ENCODE measurements around the gene SPAG17. TPM values are rescaled to one million over a fixed set of nuclear protein-coding genes. Genes with fewer than 3 reads are reported as not detected.

The SPAG17 gene
- total and polyA plus RNA-seq, 2 of the 13 experiments (the other 11 are each of a cell fraction or from before 2014, with no cell fraction given) = not detected

DNA sequence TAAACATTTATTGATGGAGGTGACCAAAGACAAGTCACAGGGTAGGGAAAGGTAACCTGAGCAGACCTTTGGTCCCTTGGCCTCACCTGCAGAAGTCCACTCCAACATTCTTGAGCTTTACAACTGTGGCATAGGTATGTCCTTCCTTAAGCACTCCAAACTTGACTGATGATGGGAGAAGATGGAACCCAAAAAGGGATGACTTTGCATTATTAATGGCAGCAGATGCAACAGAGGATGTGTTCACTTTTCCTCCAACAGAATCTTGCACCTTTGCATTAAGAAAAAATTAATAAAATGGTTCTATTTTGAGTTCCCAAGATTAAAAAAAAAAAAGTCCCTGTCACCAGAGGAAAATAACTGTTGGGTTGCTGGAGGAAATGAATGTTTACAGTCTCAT lies 213.3 kb downstream of the SPAG17 start:
- H3K4me2 ChIP-seq (ENCODE audit: low read depth, low read length) = no peak overlapping the region

DNA sequence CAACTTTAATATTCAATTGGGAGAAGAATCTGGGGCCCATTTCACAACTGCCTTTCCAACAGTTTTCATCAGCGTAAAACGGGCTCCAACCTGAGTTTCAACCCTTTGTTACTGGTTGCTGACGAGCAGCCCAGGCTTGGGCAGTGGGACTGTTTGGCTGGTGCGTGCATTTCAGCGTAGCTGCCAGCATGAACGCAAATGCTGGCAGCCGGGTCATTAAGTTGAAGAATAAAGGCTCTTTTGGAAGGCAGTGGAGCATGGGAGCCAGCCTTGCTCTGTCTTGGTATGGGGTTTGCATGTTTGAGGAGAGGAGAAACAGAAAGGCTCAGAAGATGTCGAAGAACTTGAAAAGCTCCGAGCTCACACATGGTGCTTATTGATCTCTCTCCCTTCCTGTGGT lies 214.8 kb downstream of the SPAG17 start:
- Histone ChIP-seq H3K79me2 (ENCODE audit: insufficient read depth, low read length) (no peaks in the 10 kb centered on the region), H4K20me1 (ENCODE audit: insufficient read depth, low read length) (no peaks in the 10 kb centered on the region), H3K4me1 (ENCODE audit: insufficient read depth, low read length) (no peaks in the 10 kb centered on the region), H2AFZ (ENCODE audit: low read length) (no peak overlapping the region), H3K4me3 (replicated peaks in 1 of 3; ENCODE audit: insufficient read depth in 1 of 3, low read depth in 2 of 3, low read length in 3 of 3) (no peak overlapping the region), H3K9ac (ENCODE audit: insufficient read depth, low read depth, low read length) (no peak overlapping the region), H3K27ac (ENCODE audit: extremely low read length, insufficient read depth, low read length) (no peak overlapping the region), H3K4me2 (ENCODE audit: low read depth, low read length) (no peak overlapping the region), H3K36me3 (replicated peaks in 1 of 2; ENCODE audit: control insufficient read depth in 1 of 2, insufficient read depth in 2 of 2, low read length in 2 of 2) (0 out of 5 replicates have a peak, but pooled peaks cover 0 to 3% of the 10 kb centered on the region in 2 experiments), H3K9me3 (ENCODE audit: low read length) (no peaks in the 10 kb centered on the region), H3K27me3 (ENCODE audit: control insufficient read depth in 1 of 2, insufficient read depth in 2 of 2, low read length in 2 of 2) (no peaks in the 10 kb centered on the region)
- in situ Hi-C loops (cut with HindIII; ENCODE audit: extremely low pct_ligation_motif_present, low pct_unique_long_range_greater_than_20kb) = no loop called here
- no peak; the same call in 2 of the 3 replicates for ATAC-seq
- DNase-seq (ENCODE audit: low spot score) = no peak
- WGBS (ENCODE audit: low lambda C conversion rate) = 37% methylated on average over 8 of the region's 9 CpGs
- POLR2A ChIA-PET = no interaction called here
- TF ChIP-seq, protein P1, sequence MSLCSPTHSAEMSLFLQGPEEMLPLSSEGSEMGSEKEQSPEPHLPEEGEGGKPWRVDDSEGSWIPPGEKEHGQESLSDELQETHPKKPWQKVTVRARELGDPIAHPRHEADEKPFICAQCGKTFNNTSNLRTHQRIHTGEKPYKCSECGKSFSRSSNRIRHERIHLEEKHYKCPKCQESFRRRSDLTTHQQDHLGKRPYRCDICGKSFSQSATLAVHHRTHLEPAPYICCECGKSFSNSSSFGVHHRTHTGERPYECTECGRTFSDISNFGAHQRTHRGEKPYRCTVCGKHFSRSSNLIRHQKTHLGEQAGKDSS (CRISPR knock-in tag; IDR thresholded peaks at IDR 0.05; ENCODE audit: borderline replicate concordance, low read depth) = no peak
- no TSS peak for BruUV-seq (replicated peaks)
- intact Hi-C loops (cut with micrococcal nuclease; ENCODE audit: unreplicated experiment) = no loop called here
- CTCF ChIA-PET (ENCODE audit: low intra/inter-chr PET ratio, low total read pairs) = no interaction called here
- no peak for FAIRE-seq

More for the DNA sequence above, 213.3 kb downstream of the SPAG17 start:
- TF ChIP-seq NFE2L2 (IDR thresholded peaks at IDR 0.05; ENCODE audit: low read length) (peak; percentile 48; the same call in 1 of the 2 replicates), MAFK (conservative IDR thresholded peaks at IDR 0.05 in 1 of 2, IDR thresholded peaks at IDR 0.05 in 1 of 2; ENCODE audit: low read length in 2 of 2) (peak; percentile 48 to 62; a peak in 3 of 4 replicates), MAFF (IDR thresholded peaks at IDR 0.05; ENCODE audit: low read depth, low read length) (peak; percentile 50; the same call in 1 of the 2 replicates), ZNF33A (CRISPR knock-in tag; IDR thresholded peaks at IDR 0.05; ENCODE audit: borderline replicate concordance) (no peak)
- TF ChIP-seq, protein P2, sequence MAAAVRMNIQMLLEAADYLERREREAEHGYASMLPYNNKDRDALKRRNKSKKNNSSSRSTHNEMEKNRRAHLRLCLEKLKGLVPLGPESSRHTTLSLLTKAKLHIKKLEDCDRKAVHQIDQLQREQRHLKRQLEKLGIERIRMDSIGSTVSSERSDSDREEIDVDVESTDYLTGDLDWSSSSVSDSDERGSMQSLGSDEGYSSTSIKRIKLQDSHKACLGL (CRISPR knock-in tag; IDR thresholded peaks at IDR 0.05) = no peak
- ChIA-PET POLR2A (no interaction called here), CTCF (ENCODE audit: low intra/inter-chr PET ratio, low total read pairs) (no interaction called here)
- Histone ChIP-seq H3K79me2 (ENCODE audit: insufficient read depth, low read length) (no peaks in the 10 kb centered on the region), H3K27ac (ENCODE audit: extremely low read length, insufficient read depth, low read length) (no peak overlapping the region), H3K4me1 (ENCODE audit: insufficient read depth, low read length) (no peaks in the 10 kb centered on the region), H2AFZ (ENCODE audit: low read length) (no peak overlapping the region), H3K36me3 (replicated peaks in 1 of 2; ENCODE audit: control insufficient read depth in 1 of 2, insufficient read depth in 2 of 2, low read length in 2 of 2) (no peaks in the 10 kb centered on the region), H3K4me3 (replicated peaks in 1 of 3; ENCODE audit: insufficient read depth in 1 of 3, low read depth in 2 of 3, low read length in 3 of 3) (no peak overlapping the region), H4K20me1 (ENCODE audit: insufficient read depth, low read length) (no peaks in the 10 kb centered on the region), H3K9me3 (ENCODE audit: low read length) (no peaks in the 10 kb centered on the region), H3K27me3 (ENCODE audit: control insufficient read depth in 1 of 2, insufficient read depth in 2 of 2, low read length in 2 of 2) (no peaks in the 10 kb centered on the region), H3K9ac (ENCODE audit: insufficient read depth, low read depth, low read length) (no peak overlapping the region)
- no TSS peak for BruUV-seq (replicated peaks)
- intact Hi-C loops (cut with micrococcal nuclease; ENCODE audit: unreplicated experiment) (no loop called here), in situ Hi-C loops (cut with HindIII; ENCODE audit: extremely low pct_ligation_motif_present, low pct_unique_long_range_greater_than_20kb) (no loop called here)
- DNase-seq (ENCODE audit: low spot score) (no peak), FAIRE-seq (no peak), ATAC-seq (no peak)
